H1 (cell line): Measurements from ENCODE around the gene TPSD1. TPM values are rescaled to one million over a fixed set of nuclear protein-coding genes. Genes with fewer than 3 reads are reported as not detected.

Experiments used
- CTCF ChIA-PET: fragments of 300-600 bp; sonication (Branson Sonifier 250); formaldehyde crosslinking; loops from one replicate; lab custom pipeline; 2021; ENCODE audit not compliant: partially characterized antibody; lab: Charles Lee
- POLR2A ChIA-PET: fragments of 300-600 bp; sonication (Branson Sonifier 250); formaldehyde crosslinking; loops from one replicate; lab custom pipeline; 2021; ENCODE audit warnings: inconsistent platforms; ENCODE audit not compliant: partially characterized antibody; lab: Charles Lee
- DNase-seq, 2 experiments: peaks; one replicate each; pipeline versions ENCODE4 v3.0.0 to v3.0.0-alpha.2; 2010 to 2022; ENCODE audit warnings: low spot score in 2 of 2, low read depth in 1 of 2, mixed read lengths in 1 of 2
- FAIRE-seq: peaks from 2 replicates; lab custom pipeline; 2011; peaks lifted over from hg19 to GRCh38; lab: Jason Lieb, UNC
- H2AFZ ChIP-seq: 2 replicates; pipeline ENCODE4 v1.8.1; 2012; ENCODE audit warnings: low read length, inconsistent platforms
- H2AK5ac ChIP-seq: 2 replicates; pipeline ENCODE4 v1.6.1; 2013; ENCODE audit warnings: low read depth, low read length
- H2BK120ac ChIP-seq: replicated peaks from 2 replicates; pipeline ENCODE3; 2013; ENCODE audit warnings: low read depth, low read length, inconsistent platforms
- H2BK12ac ChIP-seq: 2 replicates; pipeline ENCODE4 v1.6.1; 2013; ENCODE audit warnings: low read depth, low read length
- H2BK15ac ChIP-seq: 2 replicates; pipeline ENCODE4 v1.6.1; 2013; ENCODE audit warnings: low read length
- H2BK20ac ChIP-seq: 2 replicates; pipeline ENCODE4 v1.6.1; 2013; ENCODE audit warnings: low read length
- H2BK5ac ChIP-seq: 2 replicates; pipeline ENCODE4 v1.6.1; 2013; ENCODE audit warnings: low read depth, low read length
- H3K14ac ChIP-seq: 2 replicates; pipeline ENCODE4 v1.6.1; 2013; ENCODE audit warnings: inconsistent platforms; ENCODE audit not compliant: insufficient read length
- H3K18ac ChIP-seq: 2 replicates; pipeline ENCODE4 v1.6.1; 2013; ENCODE audit warnings: low read length; ENCODE audit errors: extremely low read depth
- H3K23ac ChIP-seq: 2 replicates; pipeline ENCODE4 v1.6.1; 2013; ENCODE audit warnings: inconsistent platforms; ENCODE audit not compliant: insufficient read length
- H3K23me2 ChIP-seq: 2 replicates; pipeline ENCODE4 v1.6.1; 2013; ENCODE audit warnings: low read depth, low read length
- H3K27ac ChIP-seq: 2 replicates; pipeline ENCODE4 v1.6.1; 2011; ENCODE audit warnings: low read depth, low read length, inconsistent platforms
- H3K27me3 ChIP-seq, 4 experiments: replicated peaks in 1 of 4; 1 replicate in 1 of 4; 2 replicates in 3 of 4; pipeline versions ENCODE4 v1.6.1 to v1.8.1; 2011 to 2013; ENCODE audit warnings: low read length in 3 of 4, mild to moderate bottlenecking in 3 of 4, inconsistent platforms in 2 of 4, mixed read lengths in 2 of 4, moderate library complexity in 1 of 4; ENCODE audit not compliant: control insufficient read depth in 3 of 4, insufficient read depth in 3 of 4; ENCODE audit errors: extremely low read depth in 1 of 4
- H3K36me3 ChIP-seq, 4 experiments: 2 replicates each; pipeline versions ENCODE4 v1.6.1 to v1.8.1; 2011 to 2013; ENCODE audit warnings: mild to moderate bottlenecking in 4 of 4, low read length in 3 of 4, moderate library complexity in 2 of 4, control low read depth in 1 of 4, inconsistent platforms in 1 of 4; ENCODE audit not compliant: insufficient read depth in 4 of 4, control insufficient read depth in 2 of 4
- H3K4ac ChIP-seq: replicated peaks from 2 replicates; pipeline ENCODE3; 2013; ENCODE audit warnings: low read length, low read depth, mixed read lengths, inconsistent platforms; ENCODE audit not compliant: insufficient read length
- H3K4me1 ChIP-seq, 4 experiments: replicated peaks in 1 of 4; 1 replicate in 1 of 4; 2 replicates in 3 of 4; pipeline versions ENCODE4 v1.6.1 to v1.8.1; 2011 to 2013; ENCODE audit warnings: low read length in 3 of 4, inconsistent platforms in 2 of 4, mixed read lengths in 1 of 4; ENCODE audit not compliant: insufficient read depth in 4 of 4, control insufficient read depth in 3 of 4
- H3K4me2 ChIP-seq, 2 experiments: 2 replicates each; pipeline versions ENCODE4 v1.6.1 to v1.8.1; 2011 to 2013; ENCODE audit warnings: low read depth in 2 of 2, low read length in 2 of 2, control low read depth in 1 of 2, inconsistent platforms in 1 of 2, mild to moderate bottlenecking in 1 of 2; ENCODE audit not compliant: insufficient read depth in 1 of 2
- H3K4me3 ChIP-seq, 4 experiments: fragments of 200-600, 300-600 bp in 1 of 4; sonication (generic), shearing (Covaris generic), sonication (Bioruptor Twin) in 1 of 4; 2 replicates each; pipeline versions ENCODE4 v1.5.1 to v1.8.1; 2011 to 2016; ENCODE audit warnings: low read length in 4 of 4, low read depth in 3 of 4, control low read depth in 2 of 4, inconsistent platforms in 2 of 4, mild to moderate bottlenecking in 2 of 4, mixed read lengths in 1 of 4, moderate library complexity in 1 of 4; ENCODE audit not compliant: insufficient read depth in 2 of 4; ENCODE audit errors: extremely low read depth in 1 of 4
- H3K56ac ChIP-seq: replicated peaks from 2 replicates; pipeline ENCODE3; 2013; ENCODE audit warnings: low read depth, mild to moderate bottlenecking, mixed read lengths, low read length, inconsistent platforms; ENCODE audit not compliant: insufficient read length
- H3K79me1 ChIP-seq: 2 replicates; pipeline ENCODE4 v1.6.1; 2013; ENCODE audit warnings: low read depth, low read length, control low read depth
- H3K79me2 ChIP-seq, 2 experiments: 2 replicates each; pipeline versions ENCODE4 v1.6.1 to v1.8.1; 2012 to 2013; ENCODE audit warnings: low read length in 2 of 2, mild to moderate bottlenecking in 2 of 2, inconsistent platforms in 1 of 2; ENCODE audit not compliant: insufficient read depth in 2 of 2, control insufficient read depth in 1 of 2
- H3K9ac ChIP-seq, 4 experiments: replicated peaks in 1 of 4; 1 replicate in 1 of 4; 2 replicates in 3 of 4; pipeline versions ENCODE4 v1.6.1 to v1.8.1; 2011 to 2013; ENCODE audit warnings: low read depth in 3 of 4, low read length in 3 of 4, control low read depth in 2 of 4, mild to moderate bottlenecking in 2 of 4, moderate library complexity in 2 of 4, inconsistent platforms in 1 of 4; ENCODE audit errors: extremely low read depth in 1 of 4
- H3K9me3 ChIP-seq, 2 experiments: 2 replicates each; pipeline versions ENCODE4 v1.6.1 to v1.8.1; 2012 to 2013; ENCODE audit warnings: mild to moderate bottlenecking in 2 of 2, moderate library complexity in 2 of 2, control low read depth in 1 of 2, inconsistent platforms in 1 of 2, low read depth in 1 of 2, low read length in 1 of 2, mixed read lengths in 1 of 2; ENCODE audit not compliant: insufficient read depth in 2 of 2
- H4K20me1 ChIP-seq, 2 experiments: replicated peaks in 1 of 2; 2 replicates each; pipeline versions ENCODE3 to v1.8.1; 2011 to 2013; ENCODE audit warnings: inconsistent platforms in 2 of 2, low read length in 2 of 2, mild to moderate bottlenecking in 1 of 2; ENCODE audit not compliant: insufficient read depth in 2 of 2, control insufficient read depth in 1 of 2
- H4K5ac ChIP-seq: 2 replicates; pipeline ENCODE4 v1.6.1; 2013; ENCODE audit warnings: low read length, low read depth, mixed read lengths, inconsistent platforms; ENCODE audit not compliant: insufficient read length
- H4K8ac ChIP-seq: 2 replicates; pipeline ENCODE4 v1.8.0; 2013; ENCODE audit warnings: mild to moderate bottlenecking, moderate library complexity, low read length, inconsistent platforms; ENCODE audit not compliant: insufficient read depth; ENCODE audit errors: extremely low read depth
- H4K91ac ChIP-seq: replicated peaks from 2 replicates; pipeline ENCODE3; 2013; ENCODE audit warnings: low read length, mixed read lengths, inconsistent platforms; ENCODE audit not compliant: insufficient read length
- NRF1 ChIP-seq: IDR thresholded peaks from 2 replicates; pipeline ENCODE4 v1.6.1; 2011; ENCODE audit warnings: mild to moderate bottlenecking, low read depth, low read length, improper control_type of control experiment
- SIN3A ChIP-seq, 2 experiments: IDR thresholded peaks in 1 of 2; conservative IDR thresholded peaks in 1 of 2; 2 replicates each; pipeline ENCODE4 v1.6.1; 2011 to 2012; ENCODE audit warnings: low read length in 2 of 2, improper control_type of control experiment in 1 of 2, low read depth in 1 of 2, mild to moderate bottlenecking in 1 of 2
- WGBS, 2 experiments: shearing (Covaris generic) in 1 of 2; methylation state at CpG; one replicate each; pipeline versions ENCODE4 v1.1.6 to v1.1.7; 2013 to 2015; ENCODE audit warnings: low lambda C conversion rate in 2 of 2, mixed read lengths in 2 of 2, inconsistent platforms in 1 of 2, low coverage in 1 of 2, missing lambda C conversion rate in 1 of 2; ENCODE audit not compliant: insufficient replicate concordance in 2 of 2, insufficient coverage in 1 of 2, insufficient read length in 1 of 2; ENCODE audit errors: extremely low coverage in 1 of 2, missing lambda C conversion rate in 1 of 2; 5-methylcytosine and 5-hydroxymethylcytosine counted together
- polyA plus RNA-seq, 7 experiments: library from polyadenylated mRNA; depleted of rRNA in 3 of 7; stranded (reverse) in 5 of 7; unstranded in 2 of 7; fragments of >200 nt in 5 of 7; fragments of 200-250 nt in 2 of 7; gene quantifications; 1 replicate in 5 of 7; 2 replicates in 1 of 7; 4 replicates in 1 of 7; pipeline versions ENCODE4 v1.2.1 to v1.2.3, GENCODE V29; 2011 to 2013; ENCODE audit warnings: missing spikeins in 2 of 7, mixed read lengths in 2 of 7
- total RNA-seq: library from RNA; stranded (reverse); fragmentation: NEBNext Ultra II Directional; extraction: Animal tissue kit (Norgen Biotek cat#: 25700); gene quantifications from 2 replicates; pipeline ENCODE4 v1.2.1, GENCODE V29; 2021

TPSD1 gene
- total and polyA plus RNA-seq, 2 of the 8 experiments (the other 6 are each of a cell fraction or from before 2014, with no cell fraction given) = 0.26 TPM; not detected in 1

DNA sequence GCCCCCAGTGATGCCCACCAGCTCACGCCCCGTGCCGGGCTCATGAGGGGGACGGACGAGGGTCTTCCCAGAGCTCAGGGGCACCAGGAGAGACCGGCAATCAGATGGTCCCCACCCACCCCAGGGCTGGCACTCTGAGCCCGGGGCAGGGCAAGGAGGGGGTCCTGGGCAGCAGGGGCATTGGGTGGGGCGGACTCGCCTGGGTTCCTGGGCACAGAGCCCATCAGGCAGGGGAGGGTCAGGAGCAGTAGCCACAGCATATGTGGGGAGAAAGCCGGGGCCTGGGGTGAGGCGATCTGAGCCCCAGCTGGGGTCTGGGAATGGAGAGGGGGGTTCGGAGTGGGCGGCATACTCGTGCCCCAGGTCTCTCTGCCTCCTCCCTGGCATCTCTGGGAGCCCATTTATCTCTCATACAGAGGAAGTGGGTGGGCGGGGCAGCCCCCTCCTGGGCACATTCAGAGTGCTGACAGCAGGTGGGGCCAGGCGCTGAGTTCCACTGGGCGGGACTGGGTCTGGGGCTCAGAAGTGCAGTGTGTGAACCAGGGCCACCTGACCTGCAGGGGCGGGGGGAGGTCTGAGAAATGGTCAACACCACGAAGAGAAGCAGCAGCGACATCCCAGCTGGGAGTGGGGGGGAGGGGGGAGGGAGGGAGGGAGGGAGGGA, 33.1 kb downstream of the TPSD1 start:
- H2BK120ac ChIP-seq = no peak overlapping the region
- H3K36me3 ChIP-seq = no peaks in the 10 kb centered on the region
- no peak overlapping the region for H4K5ac ChIP-seq
- TF ChIP-seq NRF1 = no peak
- peak in 1 of 2 experiments; percentile 9; a peak in 1 of 4 replicates for TF ChIP-seq SIN3A (conservative IDR thresholded peaks at IDR 0.05 in 1 of 2, IDR thresholded peaks at IDR 0.05 in 1 of 2; ENCODE audit: low read depth in 1 of 2, low read length in 2 of 2)
- POLR2A ChIA-PET = interaction anchor here (0.6 to 0.7 kb wide), 2 partner anchors 11 to 887 kb away, joined by 3 read pairs; no protein-coding TSS in a partner anchor
- H3K9ac ChIP-seq = no peak overlapping the region
- H3K18ac ChIP-seq = no peak overlapping the region
- H4K20me1 ChIP-seq = peaks cover 0 to 2% of the 10 kb centered on the region in 2 experiments
- no peak overlapping the region for H3K56ac ChIP-seq
- no peak overlapping the region for H2BK5ac ChIP-seq
- H3K4me3 ChIP-seq = peak overlapping the region in 3 of 4 experiments; percentile 11 to 55 (median 12); a peak in 6 of 8 replicates
- H2AFZ ChIP-seq = no peak overlapping the region
- no peak overlapping the region for H3K23ac ChIP-seq
- H3K23me2 ChIP-seq = peaks cover 3% of the 10 kb centered on the region; the same call in 1 of the 2 replicates
- no peak overlapping the region for H2BK15ac ChIP-seq
- H3K79me2 ChIP-seq = no peaks in the 10 kb centered on the region
- H3K9me3 ChIP-seq = no peaks in the 10 kb centered on the region
- CTCF ChIA-PET = interaction anchor here (1.2 to 4.7 kb wide), 5 partner anchors 9 to 76 kb away, joined by 3 to 35 read pairs (median 4); no protein-coding TSS in a partner anchor
- H2AK5ac ChIP-seq = no peak overlapping the region
- DNase-seq (no peak), FAIRE-seq (no peak)
- H3K14ac ChIP-seq = no peak overlapping the region
- 54% methylated on average over 17 of the region's 20 CpGs; no CpG with 5 or more reads in 1 of the 2 experiments for WGBS, 2 experiments
- H3K4me1 ChIP-seq = peaks cover 3 to 24% (median 13%) of the 10 kb centered on the region in 4 experiments; a peak in 6 of 7 replicates
- H3K27ac ChIP-seq = no peak overlapping the region
- H2BK20ac ChIP-seq = no peak overlapping the region
- peaks cover 7 to 39% (median 26%) of the 10 kb centered on the region in 4 experiments for H3K27me3 ChIP-seq
- no peak overlapping the region for H3K4ac ChIP-seq
- no peak overlapping the region for H2BK12ac ChIP-seq
- no peak overlapping the region for H4K91ac ChIP-seq
- H3K4me2 ChIP-seq = peak overlapping the region; percentile 51 to 73
- no peaks in the 10 kb centered on the region for H3K79me1 ChIP-seq
- peak overlapping the region; percentile 85; the same call in 1 of the 2 replicates for H4K8ac ChIP-seq
